LHCN-M2 (cell line): ENCODE results near the gene RNF41. TPM values are rescaled to one million over a fixed set of nuclear protein-coding genes. Genes with fewer than 3 reads are reported as not detected.

Source experiments
- DNase-seq: peaks from one replicate; pipeline ENCODE4 v3.0.0-alpha.2; 2012; ENCODE audit warnings: low read depth
- total RNA-seq: library from RNA; depleted of rRNA; stranded (reverse); fragments of >200 nt; gene quantifications from 2 replicates; pipeline ENCODE4 v1.2.3, GENCODE V29; 2014; rRNA removed

The RNF41 gene
- total RNA-seq, 1 experiment from 2014 or later, result 52.8 TPM

- peak; percentile 61 for DNase-seq
Observed at GRCh38 chr12:56154246-56154771, 67.4 kb downstream of the RNF41 start.

GRCh38 chr12:56153678-56154065 is 68.0 kb downstream of the RNF41 start:
- no peak for DNase-seq

GRCh38 chr12:56152756-56153677 is 68.7 kb downstream of the RNF41 start:
- no peak for DNase-seq

Other genes starting within 250 kb of the RNF41 start
- 46.7 and 60.3 TPM in 2 replicates for gene RAB5B, start 247.8 kb downstream of the RNF41 start, total RNA-seq
- gene SUOX, start 224.6 kb downstream of the RNF41 start, total RNA-seq, result 16.1 and 21.8 TPM in 2 replicates
- 2.2 and 3.4 TPM in 2 replicates for gene IKZF4, start 200.9 kb downstream of the RNF41 start, total RNA-seq
- gene RPS26, start 180.0 kb downstream of the RNF41 start, total RNA-seq, result 414 and 1,103 TPM in 2 replicates
- 1.7 TPM in 1 of 2 replicates, not detected in the other for gene ERBB3, start 141.8 kb downstream of the RNF41 start, total RNA-seq
- 247 and 307 TPM in 2 replicates for gene PA2G4, start 117.4 kb downstream of the RNF41 start, total RNA-seq
- gene RPL41, start 105.3 kb downstream of the RNF41 start, total RNA-seq, result 1,853 and 1,922 TPM in 2 replicates
- gene ZC3H10, start 103.7 kb downstream of the RNF41 start, total RNA-seq, result 3.6 and 3.8 TPM in 2 replicates
- 169 and 173 TPM in 2 replicates for gene ESYT1, start 93.7 kb downstream of the RNF41 start, total RNA-seq
- gene MYL6B, start 69.3 kb downstream of the RNF41 start, total RNA-seq, result 130 and 136 TPM in 2 replicates
- gene MYL6, start 63.6 kb downstream of the RNF41 start, total RNA-seq, result 1,787 and 1,859 TPM in 2 replicates
- gene SMARCC2, start 32.4 kb downstream of the RNF41 start, total RNA-seq, result 41.6 and 60.4 TPM in 2 replicates
- gene NABP2, start 2.4 kb upstream of the RNF41 start, total RNA-seq, result 47.1 and 57.1 TPM in 2 replicates
- gene SLC39A5, start 8.1 kb upstream of the RNF41 start, total RNA-seq, result not detected in 2 replicates
- gene ANKRD52, start 36.5 kb upstream of the RNF41 start, total RNA-seq, result 32.6 and 36.9 TPM in 2 replicates
- 16.5 and 20.8 TPM in 2 replicates for gene COQ10A, start 45.0 kb upstream of the RNF41 start, total RNA-seq
- 156 and 159 TPM in 2 replicates for gene CS, start 78.4 kb upstream of the RNF41 start, total RNA-seq
- 96.3 and 118 TPM in 2 replicates for gene CNPY2, start 94.1 kb upstream of the RNF41 start, total RNA-seq
- gene PAN2, start 112.1 kb upstream of the RNF41 start, total RNA-seq, result 17.3 and 29.0 TPM in 2 replicates
- gene IL23A, start 117.0 kb upstream of the RNF41 start, total RNA-seq, result 0.29 TPM in 1 of 2 replicates, not detected in the other
- 111 and 187 TPM in 2 replicates for gene STAT2, start 138.2 kb upstream of the RNF41 start, total RNA-seq
- not detected in 2 replicates for gene APOF, start 140.9 kb upstream of the RNF41 start, total RNA-seq
- 25.3 and 25.9 TPM in 2 replicates for gene TIMELESS, start 227.5 kb upstream of the RNF41 start, total RNA-seq
- gene MIP, start 232.7 kb upstream of the RNF41 start, total RNA-seq, result not detected in 2 replicates
- gene SPRYD4, start 246.7 kb upstream of the RNF41 start, total RNA-seq, result 2.1 and 2.6 TPM in 2 replicates